Activated CD8-positive, alpha-beta memory T cell treated with anti-CD3 and anti-CD28 coated beads, Interleukin-2, amount 10 ng/mL, durations not matched to agents 7 days and 5 days (primary cell): ENCODE results near the gene NUDC. TPM values are rescaled to one million over a fixed set of nuclear protein-coding genes. Genes with fewer than 3 reads are reported as not detected.
A peak's percentile ranks its signal among the peaks of the same experiment; 100 is the strongest.
"Not testable (repeated sequence)": the region's sequence is repeated elsewhere in the genome, so short reads cannot be mapped to it uniquely, and the experiment has no call there.

Experiments used
- ATAC-seq: fragments of 150-1000 bp; cut with Tn5 transposase; one replicate; pipeline ENCODE4 v1.10.0; 2021; ENCODE audit warnings: moderate library complexity
- CTCF ChIA-PET: fragments of 350-600 bp; sonication (Branson Sonifier 250); formaldehyde crosslinking; loops from one replicate; lab custom pipeline; 2021; ENCODE audit warnings: antibody characterized with exemption; lab: Charles Lee
- DNase-seq: peaks from one replicate; pipeline ENCODE4 v3.0.0-alpha.2; 2020
- H3K27ac Mint-ChIP-seq: one replicate; pipeline ENCODE4 v1.8.0; 2021; ENCODE audit warnings: mild to moderate bottlenecking, mixed read lengths
- H3K27me3 Mint-ChIP-seq: one replicate; pipeline ENCODE4 v1.8.0; 2021; ENCODE audit warnings: mixed read lengths
- H3K36me3 Mint-ChIP-seq: one replicate; pipeline ENCODE4 v1.8.0; 2021; ENCODE audit warnings: mild to moderate bottlenecking, mixed read lengths
- H3K4me1 Mint-ChIP-seq: one replicate; pipeline ENCODE4 v1.8.0; 2021; ENCODE audit warnings: mixed read lengths
- H3K4me3 Mint-ChIP-seq: one replicate; pipeline ENCODE4 v1.8.0; 2021; ENCODE audit warnings: mild to moderate bottlenecking, moderate library complexity, mixed read lengths
- H3K9me3 Mint-ChIP-seq: one replicate; pipeline ENCODE4 v1.8.0; 2022; ENCODE audit warnings: low read depth, mixed read lengths
- total RNA-seq, 2 experiments: library from RNA; stranded (reverse); gene quantifications; one replicate each; pipeline ENCODE4 v1.2.3, GENCODE V29; 2021

Gene NUDC
- total RNA-seq, 2 experiments from 2014 or later, result 88.8 to 91.6 TPM

- H3K9me3 Mint-ChIP-seq, CTCF ChIA-PET, H3K27me3 Mint-ChIP-seq, ATAC-seq, H3K4me3 Mint-ChIP-seq, DNase-seq, H3K27ac Mint-ChIP-seq, H3K4me1 Mint-ChIP-seq: not testable (repeated sequence)
- H3K36me3 Mint-ChIP-seq, result peaks cover 21% of the 10 kb centered on the region
These were observed 27.1 kb downstream of the NUDC start for GRCh38 chr1:26948725-26949057.

- Mint-ChIP-seq H3K27me3 (no peaks in the 10 kb centered on the region), H3K4me3 (no peak overlapping the region), H3K36me3 (peaks cover 20% of the 10 kb centered on the region), H3K9me3 (no peaks in the 10 kb centered on the region), H3K4me1 (no peaks in the 10 kb centered on the region), H3K27ac (no peak overlapping the region)
- ATAC-seq (no peak), DNase-seq (no peak)
- CTCF ChIA-PET, result no interaction called here
These were observed 27.9 kb downstream of the NUDC start for GRCh38 chr1:26949266-26949925.

GRCh38 chr1:26949926-26950319 is 28.4 kb downstream of the NUDC start:
- H3K9me3 Mint-ChIP-seq, result no peaks in the 10 kb centered on the region
- no peaks in the 10 kb centered on the region for H3K27me3 Mint-ChIP-seq
- CTCF ChIA-PET, result no interaction called here
- ATAC-seq (no peak), DNase-seq (no peak)
- no peak overlapping the region for H3K4me3 Mint-ChIP-seq
- H3K36me3 Mint-ChIP-seq, result peaks cover 19% of the 10 kb centered on the region
- H3K27ac Mint-ChIP-seq, result no peak overlapping the region
- no peaks in the 10 kb centered on the region for H3K4me1 Mint-ChIP-seq

- no peak overlapping the region for H3K27ac Mint-ChIP-seq
- peaks cover 3% of the 10 kb centered on the region for H3K27me3 Mint-ChIP-seq
- no peak for ATAC-seq
- H3K9me3 Mint-ChIP-seq, result no peaks in the 10 kb centered on the region
- DNase-seq, result no peak
- peaks cover 12% of the 10 kb centered on the region for H3K36me3 Mint-ChIP-seq
- CTCF ChIA-PET, result no interaction called here
- no peak overlapping the region for H3K4me3 Mint-ChIP-seq
- no peaks in the 10 kb centered on the region for H3K4me1 Mint-ChIP-seq
These were observed 29.1 kb downstream of the NUDC start for GRCh38 chr1:26950602-26951001.

GRCh38 chr1:26951216-26951615 is 29.7 kb downstream of the NUDC start:
- no peaks in the 10 kb centered on the region for H3K4me1 Mint-ChIP-seq
- CTCF ChIA-PET, result no interaction called here
- peaks cover 8% of the 10 kb centered on the region for H3K27me3 Mint-ChIP-seq
- ATAC-seq (no peak), DNase-seq (no peak)
- no peak overlapping the region for H3K4me3 Mint-ChIP-seq
- H3K27ac Mint-ChIP-seq, result no peak overlapping the region
- H3K36me3 Mint-ChIP-seq, result peaks cover 8% of the 10 kb centered on the region
- H3K9me3 Mint-ChIP-seq, result no peaks in the 10 kb centered on the region

GRCh38 chr1:26951821-26952497 is 30.4 kb downstream of the NUDC start:
- H3K36me3 Mint-ChIP-seq, result peaks cover 4% of the 10 kb centered on the region
- CTCF ChIA-PET, result no interaction called here
- H3K27me3 Mint-ChIP-seq, result peaks cover 10% of the 10 kb centered on the region
- no peak for ATAC-seq
- no peaks in the 10 kb centered on the region for H3K9me3 Mint-ChIP-seq
- DNase-seq, result no peak
- H3K27ac Mint-ChIP-seq, result no peak overlapping the region
- H3K4me1 Mint-ChIP-seq, result no peaks in the 10 kb centered on the region
- no peak overlapping the region for H3K4me3 Mint-ChIP-seq

GRCh38 chr1:26953374-26953773 is 31.8 kb downstream of the NUDC start:
- H3K27ac Mint-ChIP-seq, result no peak overlapping the region
- H3K9me3 Mint-ChIP-seq, result no peaks in the 10 kb centered on the region
- no peak for DNase-seq
- ATAC-seq, result no peak
- peaks cover 17% of the 10 kb centered on the region for H3K27me3 Mint-ChIP-seq
- peaks cover 2% of the 10 kb centered on the region for H3K36me3 Mint-ChIP-seq
- H3K4me3 Mint-ChIP-seq, result no peak overlapping the region
- CTCF ChIA-PET, result no interaction called here
- no peaks in the 10 kb centered on the region for H3K4me1 Mint-ChIP-seq

- peaks cover 2% of the 10 kb centered on the region for H3K36me3 Mint-ChIP-seq
- no peaks in the 10 kb centered on the region for H3K9me3 Mint-ChIP-seq
- DNase-seq (no peak), ATAC-seq (no peak)
- no peak overlapping the region for H3K27ac Mint-ChIP-seq
- no peak overlapping the region for H3K4me3 Mint-ChIP-seq
- H3K27me3 Mint-ChIP-seq, result peaks cover 40% of the 10 kb centered on the region
- CTCF ChIA-PET, result no interaction called here
- peaks cover 7% of the 10 kb centered on the region for H3K4me1 Mint-ChIP-seq
These were observed 34.8 kb downstream of the NUDC start for GRCh38 chr1:26956321-26956720.

GRCh38 chr1:26957306-26957705 is 35.8 kb downstream of the NUDC start:
- no peak for ATAC-seq
- H3K36me3 Mint-ChIP-seq, result peaks cover 2% of the 10 kb centered on the region
- H3K27ac Mint-ChIP-seq, result no peak overlapping the region
- no peak overlapping the region for H3K4me3 Mint-ChIP-seq
- CTCF ChIA-PET, result interaction anchor here (0.7 kb wide), 1 partner anchor 26 kb away, joined by 3 read pairs; no protein-coding TSS in a partner anchor
- H3K4me1 Mint-ChIP-seq, result peaks cover 7% of the 10 kb centered on the region
- H3K9me3 Mint-ChIP-seq, result no peaks in the 10 kb centered on the region
- H3K27me3 Mint-ChIP-seq, result peaks cover 50% of the 10 kb centered on the region
- DNase-seq, result no peak

GRCh38 chr1:26959270-26959669 is 37.7 kb downstream of the NUDC start:
- Mint-ChIP-seq H3K4me3 (no peak overlapping the region), H3K4me1 (peaks cover 7% of the 10 kb centered on the region), H3K27ac (no peak overlapping the region), H3K27me3 (peaks cover 60% of the 10 kb centered on the region), H3K9me3 (no peaks in the 10 kb centered on the region), H3K36me3 (peaks cover 2% of the 10 kb centered on the region)
- CTCF ChIA-PET, result no interaction called here
- DNase-seq, result no peak
- no peak for ATAC-seq

- CTCF ChIA-PET, result no interaction called here
- DNase-seq (no peak), ATAC-seq (peak; percentile 75)
- peaks cover 2% of the 10 kb centered on the region for H3K36me3 Mint-ChIP-seq
- peaks cover 64% of the 10 kb centered on the region for H3K27me3 Mint-ChIP-seq
- no peak within 1 kb of the TSS for H3K27ac Mint-ChIP-seq
- peaks cover 7% of the 10 kb centered on the region for H3K4me1 Mint-ChIP-seq
- peak within 1 kb of the TSS; percentile 56 for H3K4me3 Mint-ChIP-seq
- H3K9me3 Mint-ChIP-seq, result no peaks in the 10 kb centered on the region
These were observed 38.4 kb downstream of the NUDC start, which contains the start of gene KDF1 for GRCh38 chr1:26959722-26960624. KDF1 (minus strand) TSS chr1:26960468; CDS start chr1:26952380, 8,088 bp downstream.

GRCh38 chr1:26960625-26960966 is 39.1 kb downstream of the NUDC start:
- peaks cover 61% of the 10 kb centered on the region for H3K27me3 Mint-ChIP-seq
- CTCF ChIA-PET, result no interaction called here

GRCh38 chr1:26961826-26962225 is 40.3 kb downstream of the NUDC start:
- H3K4me3 Mint-ChIP-seq, result no peak overlapping the region
- H3K4me1 Mint-ChIP-seq, result peaks cover 7% of the 10 kb centered on the region
- no peak for ATAC-seq
- no peak for DNase-seq
- H3K27me3 Mint-ChIP-seq, result peaks cover 62% of the 10 kb centered on the region
- H3K27ac Mint-ChIP-seq, result no peak overlapping the region
- CTCF ChIA-PET, result no interaction called here
- no peaks in the 10 kb centered on the region for H3K9me3 Mint-ChIP-seq
- H3K36me3 Mint-ChIP-seq, result no peaks in the 10 kb centered on the region

More at GRCh38 chr1:26960625-26960966, 39.1 kb downstream of the NUDC start:
- no peak overlapping the region for H3K27ac Mint-ChIP-seq
- ATAC-seq (no peak), DNase-seq (no peak)
- H3K36me3 Mint-ChIP-seq, result peaks cover 2% of the 10 kb centered on the region
- no peaks in the 10 kb centered on the region for H3K9me3 Mint-ChIP-seq
- H3K4me1 Mint-ChIP-seq, result peaks cover 7% of the 10 kb centered on the region
- H3K4me3 Mint-ChIP-seq, result peak overlapping the region; percentile 56
